Measurements from ENCODE around the gene ZNF578.
"Not testable (repeated sequence)": the region's sequence is repeated elsewhere in the genome, so short reads cannot be mapped to it uniquely, and the experiment has no call there.

The ZNF578 gene

GRCh38 chr19:52518646-52519045, 65.3 kb downstream of the ZNF578 start:
- no peak for DNase-seq

GRCh38 chr19:52519175-52519574, 65.8 kb downstream of the ZNF578 start:
- not testable (repeated sequence) for DNase-seq

- no peak for DNase-seq
Observed at GRCh38 chr19:52520013-52520412, 66.7 kb downstream of the ZNF578 start.

- no peak for DNase-seq
Observed at GRCh38 chr19:52522551-52522950, 69.2 kb downstream of the ZNF578 start.

GRCh38 chr19:52524086-52524485, 70.7 kb downstream of the ZNF578 start:
- no peak for DNase-seq

GRCh38 chr19:52527134-52527955, 74.0 kb downstream of the ZNF578 start, which contains the start of gene ZNF808:
Gene ZNF808 (plus strand): TSS chr19:52527668. CDS start chr19:52543285, 15,617 bp downstream.
- DNase-seq = peak; percentile 86

- DNase-seq = no peak
Observed at GRCh38 chr19:52527956-52528351, 74.6 kb downstream of the ZNF578 start.

- DNase-seq = no peak
Observed at GRCh38 chr19:52532480-52532879, 79.1 kb downstream of the ZNF578 start.

- no peak for DNase-seq
Observed at GRCh38 chr19:52533901-52534300, 80.5 kb downstream of the ZNF578 start.

- DNase-seq = not testable (repeated sequence)
Observed at GRCh38 chr19:52535385-52535770, 82.0 kb downstream of the ZNF578 start.

- DNase-seq = no peak
Observed at GRCh38 chr19:52535771-52536447, 82.6 kb downstream of the ZNF578 start.

- no peak for DNase-seq
Observed at GRCh38 chr19:52536448-52536800, 83.1 kb downstream of the ZNF578 start.

GRCh38 chr19:52538815-52539214, 85.5 kb downstream of the ZNF578 start:
- not testable (repeated sequence) for DNase-seq

GRCh38 chr19:52541176-52541575, 87.8 kb downstream of the ZNF578 start:
- not testable (repeated sequence) for DNase-seq

GRCh38 chr19:52541608-52542007, 88.3 kb downstream of the ZNF578 start:
- no peak for DNase-seq

GRCh38 chr19:52542541-52542940, 89.2 kb downstream of the ZNF578 start:
- not testable (repeated sequence) for DNase-seq

GRCh38 chr19:52542984-52543664, 89.8 kb downstream of the ZNF578 start:
- no peak for DNase-seq

- no peak for DNase-seq
Observed at GRCh38 chr19:52554216-52554971, 101.0 kb downstream of the ZNF578 start.

- DNase-seq = no peak
Observed at GRCh38 chr19:52557231-52557995, 104.1 kb downstream of the ZNF578 start.

GRCh38 chr19:52558732-52559445, 105.5 kb downstream of the ZNF578 start:
- DNase-seq = not testable (repeated sequence)

GRCh38 chr19:52561611-52562010, 108.3 kb downstream of the ZNF578 start:
- DNase-seq = not testable (repeated sequence)

All from NCI-H2171 (cell line).